DMS53 (cell line): ENCODE results near the gene CTNNA1.

Experiments used
- DNase-seq: peaks from one replicate; lab custom pipeline; 2025; lab: John Stamatoyannopoulos, UW

Gene CTNNA1

GRCh38 chr5:138948471-138949222, 195.4 kb downstream of the CTNNA1 start:
- no peak for DNase-seq

GRCh38 chr5:138949223-138949574, 196.0 kb downstream of the CTNNA1 start:
- no peak for DNase-seq

- DNase-seq: no peak
Observed at GRCh38 chr5:138949988-138950387, 196.8 kb downstream of the CTNNA1 start.

GRCh38 chr5:138950421-138951031, 197.3 kb downstream of the CTNNA1 start:
- no peak for DNase-seq

GRCh38 chr5:138951091-138951985, 198.1 kb downstream of the CTNNA1 start:
- no peak for DNase-seq

GRCh38 chr5:138951986-138952735, 198.9 kb downstream of the CTNNA1 start:
- DNase-seq: no peak

- DNase-seq: no peak
Observed at GRCh38 chr5:138952962-138953361, 199.7 kb downstream of the CTNNA1 start.

GRCh38 chr5:138953387-138954256, 200.4 kb downstream of the CTNNA1 start:
- DNase-seq: peak; percentile 74

- peak; percentile 44 for DNase-seq
Observed at GRCh38 chr5:138954257-138955012, 201.2 kb downstream of the CTNNA1 start.

- DNase-seq: peak; percentile 96
Observed at GRCh38 chr5:138955013-138955660, 201.9 kb downstream of the CTNNA1 start.

GRCh38 chr5:138955671-138956295, 202.6 kb downstream of the CTNNA1 start:
- DNase-seq: peak; percentile 64

- no peak for DNase-seq
Observed at GRCh38 chr5:138956801-138957200, 203.6 kb downstream of the CTNNA1 start.

- peak; percentile 98 for DNase-seq
Observed at GRCh38 chr5:138960145-138960692, 207.0 kb downstream of the CTNNA1 start.

- DNase-seq: peak; percentile 78
Observed at GRCh38 chr5:138961221-138961620, 208.0 kb downstream of the CTNNA1 start.

GRCh38 chr5:138961729-138962128, 208.5 kb downstream of the CTNNA1 start:
- DNase-seq: no peak

- no peak for DNase-seq
Observed at GRCh38 chr5:138962614-138963370, 209.6 kb downstream of the CTNNA1 start.

GRCh38 chr5:138963763-138964371, 210.6 kb downstream of the CTNNA1 start:
- no peak for DNase-seq
